Activated T-cell treated with anti-CD3 and anti-CD28 coated beads, Interleukin-2, amount 50 U/mL, for 72 hours (primary cell): ENCODE measurements around the gene VENTX. TPM values are rescaled to one million over a fixed set of nuclear protein-coding genes. Genes with fewer than 3 reads are reported as not detected.
"Not testable (repeated sequence)": the region's sequence is repeated elsewhere in the genome, so short reads cannot be mapped to it uniquely, and the experiment has no call there.

Experiments used
- ATAC-seq, 2 donors: fragments of 150-1000 bp; cut with Tn5 transposase; replicated peaks in 1 of 2; 2 replicates each; pipeline ENCODE4 v1.10.0; 2021; ENCODE audit warnings: moderate library complexity in 2 of 2, mild to moderate bottlenecking in 1 of 2
- DNase-seq, 2 donors: peaks; one replicate each; pipeline ENCODE4 v3.0.0; 2021 to 2022; ENCODE audit warnings: mixed read lengths in 1 of 2
- H3K27ac Mint-ChIP-seq: one replicate; pipeline ENCODE4 v1.8.0; 2022; ENCODE audit warnings: mild to moderate bottlenecking, moderate library complexity, mixed read lengths
- H3K27me3 Mint-ChIP-seq: one replicate; pipeline ENCODE4 v1.8.0; 2022; ENCODE audit warnings: low read depth, mixed read lengths
- H3K36me3 Mint-ChIP-seq, 2 donors: one replicate each; pipeline ENCODE4 v1.8.0; 2022; ENCODE audit warnings: mixed read lengths in 2 of 2, mild to moderate bottlenecking in 1 of 2; ENCODE audit not compliant: insufficient read depth in 2 of 2
- H3K4me1 Mint-ChIP-seq: one replicate; pipeline ENCODE4 v1.8.0; 2022; ENCODE audit warnings: low read depth, mixed read lengths
- H3K4me3 Mint-ChIP-seq, 2 donors: one replicate each; pipeline ENCODE4 v1.8.0; 2022; ENCODE audit warnings: mild to moderate bottlenecking in 2 of 2, mixed read lengths in 2 of 2, moderate library complexity in 2 of 2
- H3K9me3 Mint-ChIP-seq, 2 donors: one replicate each; pipeline ENCODE4 v1.8.0; 2022; ENCODE audit warnings: mixed read lengths in 2 of 2
- total RNA-seq, 2 donors: library from RNA; stranded (reverse); gene quantifications; one replicate each; pipeline ENCODE4 v1.2.3, GENCODE V29; 2022

VENTX gene
- total RNA-seq, 2 donors from 2014 or later, result 0.21 TPM; not detected in 1

GRCh38 chr10:133227256-133227655 lies 10.4 kb upstream of the VENTX start:
- H3K4me3 Mint-ChIP-seq, result no peak overlapping the region
- peaks cover 19% of the 10 kb centered on the region for H3K4me1 Mint-ChIP-seq
- no peak overlapping the region for H3K27ac Mint-ChIP-seq
- peaks cover 45% of the 10 kb centered on the region for H3K27me3 Mint-ChIP-seq
- H3K36me3 Mint-ChIP-seq, result peaks cover 0 to 4% of the 10 kb centered on the region in 2 donors
- no peak for DNase-seq
- no peak for ATAC-seq
- H3K9me3 Mint-ChIP-seq, result no peaks in the 10 kb centered on the region

DNA sequence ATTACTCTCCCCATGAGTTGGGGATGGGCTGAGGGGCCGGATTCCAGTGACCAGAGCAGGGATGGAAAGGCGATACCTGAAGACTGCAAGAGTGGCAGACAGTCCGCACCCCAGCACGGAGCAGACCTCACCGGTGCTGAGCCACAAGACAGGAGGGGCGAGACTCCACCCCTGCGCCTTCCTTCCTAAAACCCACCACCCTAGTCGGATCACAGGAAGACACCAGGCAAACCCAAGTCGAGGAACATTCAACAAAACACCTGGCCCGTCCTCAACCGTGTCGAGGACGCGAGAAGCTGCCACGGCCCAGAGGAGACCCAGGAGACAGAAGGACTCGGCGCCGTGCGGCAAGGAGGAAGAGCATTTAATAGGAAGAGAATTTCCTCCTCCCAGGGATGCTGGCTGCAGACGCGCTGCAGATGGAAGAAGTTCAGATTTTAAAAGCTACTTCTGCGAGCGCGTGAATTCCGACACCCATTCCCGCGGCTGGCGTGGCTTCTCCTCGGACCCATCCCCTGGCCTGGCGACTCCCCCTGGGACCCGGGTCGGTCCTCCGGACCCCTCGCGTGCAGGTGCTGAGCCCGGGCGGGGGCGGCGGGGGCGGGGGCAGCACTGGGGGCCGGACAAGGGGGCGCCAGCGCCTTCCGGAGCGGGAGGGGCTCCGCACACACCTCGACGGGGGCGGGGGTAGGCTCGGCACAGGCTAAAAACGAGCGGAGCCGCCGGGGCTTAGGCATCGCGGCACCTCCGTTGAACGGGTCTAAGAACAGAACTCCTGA lies 8.2 kb upstream of the VENTX start:
- Mint-ChIP-seq H3K4me3 (peak overlapping the region; percentile 34 to 40), H3K4me1 (peaks cover 19% of the 10 kb centered on the region), H3K27me3 (peaks cover 65% of the 10 kb centered on the region), H3K27ac (no peak overlapping the region), H3K9me3 (no peaks in the 10 kb centered on the region), H3K36me3 (peaks cover 0 to 4% of the 10 kb centered on the region in 2 donors)
- DNase-seq, result no peak
- ATAC-seq, result no peak

DNA sequence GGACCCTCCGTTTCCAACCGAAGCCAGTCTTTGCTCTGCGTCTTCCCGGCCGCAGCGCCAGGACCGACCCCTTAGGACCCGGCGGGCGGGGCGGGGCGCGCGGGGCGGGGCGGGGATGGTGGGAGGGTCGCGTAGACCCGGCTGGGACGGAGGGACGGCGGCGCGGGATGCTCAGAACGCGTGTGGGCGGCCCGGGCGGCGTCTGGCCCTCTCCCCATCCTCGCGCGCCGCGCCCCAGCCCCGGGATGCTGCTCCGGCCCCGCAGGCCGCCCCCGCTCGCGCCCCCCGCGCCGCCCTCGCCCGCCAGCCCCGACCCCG lies 7.7 kb upstream of the VENTX start, which contains the start of gene UTF1:
Gene UTF1 (plus strand): TSS at position 174 of the 318 bp plus-strand sequence. CDS start 72 bp downstream, at position 246.
- H3K27me3 Mint-ChIP-seq, result peaks cover 68% of the 10 kb centered on the region
- peaks cover 0 to 4% of the 10 kb centered on the region in 2 donors for H3K36me3 Mint-ChIP-seq
- no peaks in the 10 kb centered on the region for H3K9me3 Mint-ChIP-seq
- DNase-seq (no peak), ATAC-seq (no peak)
- H3K4me3 Mint-ChIP-seq, result peak within 1 kb of the TSS; percentile 65 to 68
- no peak within 1 kb of the TSS for H3K27ac Mint-ChIP-seq
- H3K4me1 Mint-ChIP-seq, result peaks cover 19% of the 10 kb centered on the region

GRCh38 chr10:133230387-133231195 lies 7.1 kb upstream of the VENTX start:
- Mint-ChIP-seq H3K4me1 (peaks cover 15% of the 10 kb centered on the region), H3K4me3 (peak overlapping the region; percentile 61 to 65), H3K9me3 (no peaks in the 10 kb centered on the region), H3K36me3 (peaks cover 0 to 4% of the 10 kb centered on the region in 2 donors), H3K27me3 (peaks cover 71% of the 10 kb centered on the region), H3K27ac (no peak overlapping the region)
- ATAC-seq (no peak), DNase-seq (peak; percentile 19 to 35)

- ATAC-seq, result no peak
- Mint-ChIP-seq H3K27ac (no peak overlapping the region), H3K36me3 (peaks cover 0 to 4% of the 10 kb centered on the region in 2 donors), H3K9me3 (no peaks in the 10 kb centered on the region), H3K4me3 (peak overlapping the region in 1 of 2 donors; percentile 68), H3K4me1 (peaks cover 7% of the 10 kb centered on the region), H3K27me3 (peaks cover 69% of the 10 kb centered on the region)
- DNase-seq, result no peak
Observed at GRCh38 chr10:133231244-133231945, 6.3 kb upstream of the VENTX start.

DNA sequence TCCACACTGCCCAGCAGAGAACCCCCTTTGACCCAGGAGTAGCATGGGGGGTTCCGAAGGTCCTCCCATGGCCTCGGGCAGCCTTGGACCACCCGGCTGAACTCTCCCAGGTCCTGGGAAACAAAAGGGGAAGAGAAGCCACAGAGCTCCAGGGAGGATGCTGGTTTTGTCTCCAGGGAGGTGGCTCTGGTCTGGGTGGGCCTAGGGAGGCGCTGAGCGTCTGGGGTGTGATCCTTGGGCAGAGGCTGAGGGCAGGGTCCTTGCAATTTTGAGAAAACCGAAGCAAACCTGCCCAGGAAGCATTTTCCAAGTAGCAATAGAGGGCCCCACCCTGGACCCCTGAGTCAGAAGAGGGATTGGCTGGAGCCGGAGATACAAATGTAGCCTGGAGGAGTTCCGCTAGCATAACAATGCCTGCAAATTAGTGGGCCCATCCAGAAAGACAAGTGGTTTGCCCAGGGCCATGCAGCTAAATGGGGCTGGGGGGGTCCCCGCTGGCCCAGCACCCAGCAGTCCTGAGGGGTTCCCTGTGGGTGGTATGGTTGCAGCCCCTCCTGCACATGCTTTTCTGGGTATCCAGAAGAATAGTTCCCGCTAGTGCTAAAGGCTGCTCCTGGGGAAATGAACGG lies 5.6 kb upstream of the VENTX start:
- Mint-ChIP-seq H3K27me3 (peaks cover 62% of the 10 kb centered on the region), H3K27ac (no peak overlapping the region), H3K4me3 (no peak overlapping the region), H3K4me1 (peaks cover under 1% of the 10 kb centered on the region), H3K36me3 (peaks cover 0 to 4% of the 10 kb centered on the region in 2 donors), H3K9me3 (no peaks in the 10 kb centered on the region)
- ATAC-seq, result no peak
- DNase-seq, result no peak

GRCh38 chr10:133234796-133235195 lies 2.9 kb upstream of the VENTX start:
- H3K27me3 Mint-ChIP-seq, result peaks cover 52% of the 10 kb centered on the region

GRCh38 chr10:133235265-133235855 lies 2.3 kb upstream of the VENTX start:
- ATAC-seq (peak; percentile 27 to 58), DNase-seq (no peak)
- Mint-ChIP-seq H3K4me3 (peak overlapping the region; percentile 69 to 77), H3K9me3 (no peaks in the 10 kb centered on the region), H3K27me3 (peaks cover 54% of the 10 kb centered on the region), H3K36me3 (no peaks in the 10 kb centered on the region), H3K27ac (no peak overlapping the region), H3K4me1 (no peaks in the 10 kb centered on the region)

More at GRCh38 chr10:133234796-133235195, 2.9 kb upstream of the VENTX start:
- H3K27ac Mint-ChIP-seq, DNase-seq, H3K4me1 Mint-ChIP-seq, H3K36me3 Mint-ChIP-seq, ATAC-seq, H3K9me3 Mint-ChIP-seq: not testable (repeated sequence)
- peak overlapping the region; percentile 69 to 77 for H3K4me3 Mint-ChIP-seq

- Mint-ChIP-seq H3K36me3 (no peaks in the 10 kb centered on the region), H3K4me3 (peak overlapping the region; percentile 46 to 50), H3K27me3 (peaks cover 60% of the 10 kb centered on the region), H3K27ac (no peak overlapping the region), H3K9me3 (no peaks in the 10 kb centered on the region), H3K4me1 (peaks cover 5% of the 10 kb centered on the region)
- ATAC-seq (no peak), DNase-seq (no peak)
Observed at GRCh38 chr10:133235932-133236331, 1.7 kb upstream of the VENTX start.

DNA sequence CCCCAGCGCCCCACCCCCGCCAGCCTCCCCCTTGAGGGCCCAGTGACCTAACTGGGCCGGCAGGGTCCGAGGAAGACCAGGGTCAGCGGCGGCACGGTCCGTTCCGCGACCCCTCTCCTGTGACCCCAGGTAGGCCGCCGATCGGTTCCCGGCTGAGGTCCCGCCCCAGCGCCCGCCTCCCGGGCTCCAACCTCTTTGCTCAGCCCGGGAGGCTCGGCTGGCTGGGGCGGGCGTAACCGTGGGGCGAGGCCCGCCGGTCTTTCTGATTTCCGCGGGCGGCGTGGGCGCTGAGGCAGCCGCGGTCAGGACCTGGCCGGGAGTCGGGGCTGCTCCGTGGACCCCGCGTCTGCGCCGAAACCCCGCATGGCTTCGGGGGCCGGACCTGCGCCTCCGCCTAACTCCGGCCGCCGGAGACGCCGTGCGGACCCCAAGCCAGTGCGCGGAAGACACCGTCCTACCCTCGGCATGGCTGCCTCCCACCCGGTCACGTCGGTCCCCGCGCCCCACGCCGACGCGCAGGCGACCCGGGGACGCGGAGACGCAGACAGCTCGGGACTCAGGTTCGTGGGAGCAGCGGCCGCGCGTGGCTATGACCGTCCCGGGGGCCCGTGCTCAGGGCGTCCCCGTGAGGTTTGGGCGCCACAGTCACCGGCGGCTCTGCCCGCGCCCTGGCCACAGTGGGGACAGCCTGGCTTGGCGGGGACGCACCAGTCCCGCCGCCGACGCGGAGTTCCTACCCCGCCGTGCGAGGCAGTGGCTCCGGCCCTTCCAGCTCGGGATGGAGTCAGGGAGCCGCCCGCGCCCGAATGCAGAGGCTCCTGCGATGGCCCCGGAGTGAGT lies 1.0 kb upstream of the VENTX start:
- DNase-seq (no peak), ATAC-seq (peak; percentile 31 to 41)
- no peak overlapping the region for H3K4me3 Mint-ChIP-seq
- no peaks in the 10 kb centered on the region for H3K9me3 Mint-ChIP-seq
- H3K27ac Mint-ChIP-seq, result no peak overlapping the region
- H3K4me1 Mint-ChIP-seq, result peaks cover 12% of the 10 kb centered on the region
- H3K27me3 Mint-ChIP-seq, result peaks cover 61% of the 10 kb centered on the region
- H3K36me3 Mint-ChIP-seq, result no peaks in the 10 kb centered on the region

DNA sequence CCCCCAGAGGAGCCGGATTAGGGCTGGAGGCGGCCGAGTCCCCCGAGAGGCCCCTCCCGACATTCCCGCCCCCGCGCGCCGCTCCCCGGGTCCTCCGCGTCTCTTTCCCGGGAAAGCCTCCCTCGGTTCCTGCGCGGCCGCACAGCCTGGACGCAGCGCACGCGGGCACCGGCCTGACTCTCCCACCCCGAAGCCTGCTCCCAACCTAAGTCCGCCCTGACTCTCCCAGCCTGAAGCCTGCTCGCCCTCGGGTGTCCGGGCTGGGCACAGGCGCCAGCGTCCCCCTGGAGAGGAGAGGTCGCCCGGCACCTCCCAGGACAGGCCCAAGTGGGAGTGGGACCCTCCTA lies 441 bp upstream of the VENTX start:
- H3K4me3 Mint-ChIP-seq, result peak overlapping the region; percentile 46 to 52
- no peak for DNase-seq
- no peaks in the 10 kb centered on the region for H3K9me3 Mint-ChIP-seq
- no peak overlapping the region for H3K27ac Mint-ChIP-seq
- peaks cover 60% of the 10 kb centered on the region for H3K27me3 Mint-ChIP-seq
- no peaks in the 10 kb centered on the region for H3K36me3 Mint-ChIP-seq
- H3K4me1 Mint-ChIP-seq, result peaks cover 16% of the 10 kb centered on the region
- no peak for ATAC-seq

- Mint-ChIP-seq H3K36me3 (no peaks in the 10 kb centered on the region), H3K4me3 (no peak overlapping the region), H3K27ac (no peak overlapping the region), H3K4me1 (peaks cover 16% of the 10 kb centered on the region), H3K9me3 (no peaks in the 10 kb centered on the region), H3K27me3 (peaks cover 54% of the 10 kb centered on the region)
- DNase-seq, result no peak
- ATAC-seq, result no peak
Observed at GRCh38 chr10:133238466-133238804, 780 bp downstream of the VENTX start.
